ENCODE measurements around the gene ATAD3A.
"Not testable (repeated sequence)": the region's sequence is repeated elsewhere in the genome, so short reads cannot be mapped to it uniquely, and the experiment has no call there.

ATAD3A gene

DNA sequence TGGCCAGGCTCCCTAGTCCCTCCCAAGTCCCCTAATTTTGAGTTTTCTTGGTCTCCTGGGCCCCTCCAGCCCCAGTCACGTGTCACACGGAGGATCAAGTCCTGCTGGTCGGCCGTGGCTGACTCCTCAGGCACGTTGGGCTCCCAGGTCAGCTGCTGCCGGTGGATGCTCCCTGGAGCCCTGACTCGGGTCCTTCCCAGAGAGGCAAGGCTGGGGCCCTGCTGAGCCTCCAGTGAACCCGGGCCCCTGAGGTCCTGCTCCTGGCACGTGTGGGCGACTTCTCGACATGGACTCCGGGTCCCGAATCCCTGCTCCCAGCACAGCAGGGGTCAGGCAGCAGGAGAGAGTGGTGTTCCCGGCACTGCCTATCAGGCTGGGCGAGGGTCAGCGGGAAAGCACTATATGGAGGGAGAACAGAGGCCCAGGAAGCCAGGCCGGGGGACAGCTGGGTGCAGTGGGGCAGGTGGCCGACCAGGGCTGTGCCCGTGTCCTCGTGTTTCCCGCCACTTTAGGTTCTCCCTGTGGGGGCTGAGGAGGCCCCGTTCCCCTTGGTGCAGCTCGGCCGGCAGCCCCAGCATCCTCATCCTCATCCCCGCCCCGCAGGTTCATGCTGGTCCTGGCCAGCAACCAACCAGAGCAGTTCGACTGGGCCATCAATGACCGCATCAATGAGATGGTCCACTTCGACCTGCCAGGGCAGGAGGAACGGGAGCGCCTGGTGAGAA is 15.3 kb downstream of the ATAD3A start:
- TF ChIP-seq, protein P1, sequence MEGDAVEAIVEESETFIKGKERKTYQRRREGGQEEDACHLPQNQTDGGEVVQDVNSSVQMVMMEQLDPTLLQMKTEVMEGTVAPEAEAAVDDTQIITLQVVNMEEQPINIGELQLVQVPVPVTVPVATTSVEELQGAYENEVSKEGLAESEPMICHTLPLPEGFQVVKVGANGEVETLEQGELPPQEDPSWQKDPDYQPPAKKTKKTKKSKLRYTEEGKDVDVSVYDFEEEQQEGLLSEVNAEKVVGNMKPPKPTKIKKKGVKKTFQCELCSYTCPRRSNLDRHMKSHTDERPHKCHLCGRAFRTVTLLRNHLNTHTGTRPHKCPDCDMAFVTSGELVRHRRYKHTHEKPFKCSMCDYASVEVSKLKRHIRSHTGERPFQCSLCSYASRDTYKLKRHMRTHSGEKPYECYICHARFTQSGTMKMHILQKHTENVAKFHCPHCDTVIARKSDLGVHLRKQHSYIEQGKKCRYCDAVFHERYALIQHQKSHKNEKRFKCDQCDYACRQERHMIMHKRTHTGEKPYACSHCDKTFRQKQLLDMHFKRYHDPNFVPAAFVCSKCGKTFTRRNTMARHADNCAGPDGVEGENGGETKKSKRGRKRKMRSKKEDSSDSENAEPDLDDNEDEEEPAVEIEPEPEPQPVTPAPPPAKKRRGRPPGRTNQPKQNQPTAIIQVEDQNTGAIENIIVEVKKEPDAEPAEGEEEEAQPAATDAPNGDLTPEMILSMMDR (IDR thresholded peaks at IDR 0.05; ENCODE audit: low read depth, low read length), result no peak
- H3K27ac ChIP-seq, result no peak overlapping the region
- no peak overlapping the region for H3K4me3 ChIP-seq (ENCODE audit: low read depth, low read length)
- no peaks in the 10 kb centered on the region for H3K27me3 ChIP-seq (ENCODE audit: insufficient read depth, low read depth, severe bottlenecking)
- DNase-seq, result no peak
- H3K9me3 ChIP-seq (ENCODE audit: severe bottlenecking), result peaks cover 14% of the 10 kb centered on the region
- H3K36me3 ChIP-seq, result peaks cover 52% of the 10 kb centered on the region

DNA sequence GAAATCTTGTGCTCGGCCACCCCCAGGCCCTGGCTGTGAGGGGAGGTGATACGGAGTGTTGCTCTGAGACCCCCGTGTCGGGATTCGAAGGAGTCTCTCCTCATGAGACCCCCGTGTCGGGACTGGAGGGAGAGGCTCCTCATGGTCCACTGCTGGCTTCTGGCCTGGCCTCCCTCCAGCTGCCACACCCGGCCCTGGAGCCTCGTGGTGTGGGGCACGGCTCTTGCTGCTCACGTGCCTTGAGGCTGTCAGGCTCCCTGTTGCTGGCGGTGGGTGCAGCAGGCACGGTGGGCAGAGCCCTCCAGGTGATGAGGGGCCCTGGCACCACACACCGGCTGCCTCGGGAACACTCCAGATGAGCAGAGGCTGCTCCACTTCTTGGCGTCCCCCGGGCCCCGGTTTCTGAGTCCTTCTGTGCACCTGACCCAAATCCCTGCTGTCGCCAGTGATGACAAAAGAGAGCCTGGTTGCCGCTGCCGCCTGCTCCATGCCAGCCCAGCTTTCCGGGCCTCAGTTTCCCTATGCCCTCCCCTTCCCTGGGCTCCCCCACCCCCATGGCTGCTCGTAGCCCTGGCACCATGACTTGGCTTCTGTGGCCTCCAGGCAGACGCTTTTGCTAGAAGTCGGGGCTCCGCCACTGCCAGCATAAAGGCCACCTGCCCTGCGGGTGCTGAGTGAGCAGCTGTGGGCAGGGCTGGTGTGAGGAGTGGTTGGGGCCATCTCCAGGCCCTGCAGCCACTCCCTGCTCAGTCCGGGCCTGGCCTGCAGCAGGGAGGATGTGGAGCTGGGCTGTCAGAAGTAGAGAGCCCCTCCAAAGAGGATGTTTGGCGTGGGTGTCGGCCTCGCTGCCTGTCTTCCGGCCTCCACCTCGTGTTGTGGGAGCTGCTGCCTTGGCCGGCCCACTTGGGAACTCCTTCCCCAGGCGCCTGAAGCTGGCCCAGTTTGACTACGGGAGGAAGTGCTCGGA is 16.6 kb downstream of the ATAD3A start:
- Histone ChIP-seq H3K4me3 (ENCODE audit: low read depth, low read length) (no peak overlapping the region), H3K27me3 (ENCODE audit: insufficient read depth, low read depth, severe bottlenecking) (no peaks in the 10 kb centered on the region), H3K9me3 (ENCODE audit: severe bottlenecking) (peaks cover 14% of the 10 kb centered on the region), H3K27ac (no peak overlapping the region), H3K36me3 (peaks cover 47% of the 10 kb centered on the region)
- TF ChIP-seq, protein P1 (IDR thresholded peaks at IDR 0.05; ENCODE audit: low read depth, low read length), result no peak
- DNase-seq, result no peak

DNA sequence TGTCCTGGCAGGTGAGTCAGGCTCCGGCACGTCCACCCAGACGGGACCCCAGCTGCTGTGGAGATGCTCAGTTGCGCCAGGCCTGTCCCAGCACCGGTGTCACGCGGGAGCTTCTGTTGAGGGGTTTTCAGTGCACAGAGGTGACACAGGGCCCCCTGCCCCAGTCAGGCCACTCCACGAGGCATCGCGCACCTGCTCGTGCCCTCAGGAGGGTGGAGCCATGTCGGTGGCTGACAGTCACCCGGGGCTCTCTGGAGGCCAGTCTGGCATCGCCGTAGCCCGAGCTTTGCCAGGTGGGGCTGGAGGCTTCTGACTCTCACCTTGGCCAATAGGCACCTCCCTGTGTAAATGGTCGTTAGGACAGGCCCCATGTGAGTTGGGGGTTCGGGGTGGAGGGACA is 17.4 kb downstream of the ATAD3A start:
- H3K27ac ChIP-seq, result no peak overlapping the region
- DNase-seq, result no peak
- no peak overlapping the region for H3K4me3 ChIP-seq (ENCODE audit: low read depth, low read length)
- peaks cover 14% of the 10 kb centered on the region for H3K9me3 ChIP-seq (ENCODE audit: severe bottlenecking)
- TF ChIP-seq, protein P1 (IDR thresholded peaks at IDR 0.05; ENCODE audit: low read depth, low read length), result no peak
- no peaks in the 10 kb centered on the region for H3K27me3 ChIP-seq (ENCODE audit: insufficient read depth, low read depth, severe bottlenecking)
- H3K36me3 ChIP-seq, result peaks cover 47% of the 10 kb centered on the region

DNA sequence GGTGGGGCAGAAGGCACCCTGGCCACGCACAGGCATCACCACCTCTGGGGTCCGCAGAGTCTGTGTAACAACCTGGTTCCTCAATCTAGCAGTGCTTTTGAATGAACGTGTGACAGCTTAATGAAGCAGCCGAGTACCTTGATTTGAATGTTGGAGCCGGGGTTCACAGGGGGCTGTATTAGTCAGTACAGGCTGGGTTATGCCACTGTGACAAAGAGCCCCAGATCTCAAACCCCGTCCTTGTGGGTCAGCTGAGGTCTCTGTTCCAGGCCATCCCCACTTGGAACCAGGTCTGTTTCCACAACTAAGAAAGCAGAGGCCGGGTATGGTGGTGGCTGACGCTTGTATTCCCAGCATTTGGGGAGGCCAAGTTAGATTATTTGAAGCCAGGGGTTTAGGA is 18.0 kb downstream of the ATAD3A start:
- H3K36me3 ChIP-seq, result peaks cover 48% of the 10 kb centered on the region
- TF ChIP-seq, protein P1 (IDR thresholded peaks at IDR 0.05; ENCODE audit: low read depth, low read length), result no peak

DNA sequence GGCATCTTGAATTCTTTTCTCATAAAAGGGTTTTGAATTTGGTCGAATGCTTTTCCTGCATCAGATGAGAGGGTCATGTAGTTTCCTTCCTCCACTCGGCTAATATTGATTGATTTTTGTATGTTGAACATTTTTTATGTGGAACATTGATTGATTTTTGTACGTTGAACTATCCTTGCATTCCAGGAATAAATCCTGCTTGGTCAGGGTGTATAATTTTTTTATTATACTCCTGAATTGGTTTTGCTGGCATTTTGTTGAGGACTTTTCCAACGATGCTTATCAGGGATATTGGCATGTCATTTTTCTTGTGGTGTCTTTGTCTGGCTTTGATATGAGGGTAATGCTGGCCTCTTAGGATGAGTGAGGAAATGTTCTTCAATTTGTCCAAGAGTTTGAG is 20.0 kb downstream of the ATAD3A start:
- Histone ChIP-seq H3K9me3 (ENCODE audit: severe bottlenecking) (peaks cover 14% of the 10 kb centered on the region), H3K27ac (no peak overlapping the region), H3K36me3 (peaks cover 44% of the 10 kb centered on the region), H3K4me3 (ENCODE audit: low read depth, low read length) (no peak overlapping the region), H3K27me3 (ENCODE audit: insufficient read depth, low read depth, severe bottlenecking) (no peaks in the 10 kb centered on the region)
- no peak for DNase-seq
- TF ChIP-seq, protein P1 (IDR thresholded peaks at IDR 0.05; ENCODE audit: low read depth, low read length), result no peak

More for the DNA sequence above, 18.0 kb downstream of the ATAD3A start:
- DNase-seq, result no peak
- no peak overlapping the region for H3K4me3 ChIP-seq (ENCODE audit: low read depth, low read length)
- peaks cover 14% of the 10 kb centered on the region for H3K9me3 ChIP-seq (ENCODE audit: severe bottlenecking)
- no peaks in the 10 kb centered on the region for H3K27me3 ChIP-seq (ENCODE audit: insufficient read depth, low read depth, severe bottlenecking)
- no peak overlapping the region for H3K27ac ChIP-seq

DNA sequence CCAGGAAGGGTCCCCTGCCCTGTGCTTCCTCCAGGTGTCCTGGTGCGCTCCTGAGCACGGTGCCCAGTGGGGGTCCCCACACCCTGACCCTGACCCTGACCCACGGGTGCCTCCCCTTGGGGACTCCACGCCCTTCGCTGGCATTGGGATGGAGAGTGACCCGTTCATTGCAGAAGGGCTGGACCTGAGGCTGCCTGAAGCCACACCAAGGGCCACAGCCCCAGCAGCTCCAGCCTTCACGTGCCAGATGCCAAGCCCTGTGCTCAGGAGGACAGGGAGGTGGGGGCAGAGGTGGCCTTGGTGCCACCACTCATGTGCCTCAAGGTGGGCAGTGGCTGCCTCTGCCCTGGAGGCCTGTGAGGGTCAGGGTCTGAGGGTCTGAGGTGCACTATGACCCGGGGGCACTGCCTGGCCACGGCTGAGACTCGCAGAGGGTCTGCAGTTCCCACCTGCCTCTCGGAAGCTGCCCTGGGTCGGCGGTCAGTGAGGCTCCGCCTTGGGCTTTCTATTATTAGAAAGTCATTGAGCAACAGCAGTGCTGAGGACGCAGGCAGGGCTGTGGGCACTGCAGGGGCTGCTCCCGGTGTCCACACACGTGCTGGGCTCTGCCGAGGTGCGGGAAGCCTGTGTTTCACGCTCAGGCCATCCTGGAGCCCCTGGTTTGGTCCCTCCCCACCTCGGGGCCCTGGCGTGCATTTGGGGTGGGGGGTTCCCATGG is 21.4 kb downstream of the ATAD3A start:
- H3K27ac ChIP-seq; H3K4me3 ChIP-seq (ENCODE audit: low read depth, low read length); DNase-seq; H3K27me3 ChIP-seq (ENCODE audit: insufficient read depth, low read depth, severe bottlenecking): not testable (repeated sequence)
- Histone ChIP-seq H3K36me3 (peaks cover 45% of the 10 kb centered on the region), H3K9me3 (ENCODE audit: severe bottlenecking) (peaks cover 14% of the 10 kb centered on the region)

DNA sequence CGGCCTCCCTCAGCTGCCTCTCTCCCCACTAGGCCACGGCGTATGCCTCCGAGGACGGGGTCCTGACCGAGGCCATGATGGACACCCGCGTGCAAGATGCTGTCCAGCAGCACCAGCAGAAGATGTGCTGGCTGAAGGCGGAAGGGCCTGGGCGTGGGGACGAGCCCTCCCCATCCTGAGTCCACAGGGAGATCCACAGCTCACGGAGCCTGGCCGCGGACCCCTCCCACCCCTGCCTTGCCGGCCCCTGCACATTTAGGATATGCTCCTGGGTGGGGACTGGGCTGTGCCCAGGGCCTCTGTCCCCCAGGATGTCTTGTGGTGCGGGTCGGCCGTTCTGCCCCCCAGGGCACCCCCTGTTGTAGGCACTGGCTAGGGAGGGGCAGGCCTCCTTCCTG is 21.9 kb downstream of the ATAD3A start:
- not testable (repeated sequence) for H3K27me3 ChIP-seq (ENCODE audit: insufficient read depth, low read depth, severe bottlenecking); H3K4me3 ChIP-seq (ENCODE audit: low read depth, low read length); H3K27ac ChIP-seq; DNase-seq
- Histone ChIP-seq H3K9me3 (ENCODE audit: severe bottlenecking) (peaks cover 14% of the 10 kb centered on the region), H3K36me3 (peaks cover 43% of the 10 kb centered on the region)
